CD8-positive, alpha-beta memory T cell (primary cell): Measurements from ENCODE around the gene PLPP2. TPM values are rescaled to one million over a fixed set of nuclear protein-coding genes. Genes with fewer than 3 reads are reported as not detected.
A peak's percentile ranks its signal among the peaks of the same experiment; 100 is the strongest.

Source experiments
- CTCF ChIA-PET: fragments of 350-600 bp; sonication (Branson Sonifier 250); formaldehyde crosslinking; loops from one replicate; lab custom pipeline; 2021; ENCODE audit warnings: antibody characterized with exemption; lab: Charles Lee
- POLR2A ChIA-PET: fragments of 350-600 bp; sonication (Branson Sonifier 250); formaldehyde crosslinking; loops from one replicate; lab custom pipeline; 2021; ENCODE audit warnings: antibody characterized with exemption; lab: Charles Lee
- DNase-seq, 5 donors: peaks; one replicate each; pipeline versions ENCODE4 v3.0.0 to v3.0.0-alpha.2; 2020 to 2022; ENCODE audit warnings: mixed read lengths in 1 of 5
- H3K27ac ChIP-seq: one replicate; pipeline ENCODE4 v1.7.0; 2013; ENCODE audit warnings: low read depth, mild to moderate bottlenecking, low read length, moderate library complexity
- H3K27me3 ChIP-seq: 2 replicates; pipeline ENCODE4 v1.7.0; 2013; ENCODE audit warnings: low read length, mild to moderate bottlenecking; ENCODE audit not compliant: insufficient read depth, poor library complexity, severe bottlenecking
- H3K36me3 ChIP-seq: 2 replicates; pipeline ENCODE4 v1.7.0; 2013; ENCODE audit warnings: mild to moderate bottlenecking, low read length, moderate library complexity; ENCODE audit not compliant: insufficient read depth
- H3K4me1 ChIP-seq: 2 replicates; pipeline ENCODE4 v1.7.0; 2013; ENCODE audit warnings: mild to moderate bottlenecking, low read length, moderate library complexity; ENCODE audit not compliant: insufficient read depth
- H3K4me3 ChIP-seq: 2 replicates; pipeline ENCODE4 v1.7.0; 2013; ENCODE audit warnings: mild to moderate bottlenecking, low read length
- H3K9me3 ChIP-seq: 2 replicates; pipeline ENCODE4 v1.7.0; 2013; ENCODE audit warnings: mild to moderate bottlenecking, low read length
- H3K27ac Mint-ChIP-seq, 8 donors: one replicate each; pipeline ENCODE4 v1.8.0; 2020 to 2021; ENCODE audit warnings: mixed read lengths in 8 of 8, mild to moderate bottlenecking in 6 of 8, inconsistent platforms in 3 of 8, moderate library complexity in 3 of 8
- H3K27me3 Mint-ChIP-seq, 2 donors: one replicate each; pipeline ENCODE4 v1.8.0; 2020 to 2021; ENCODE audit warnings: mixed read lengths in 2 of 2, mild to moderate bottlenecking in 1 of 2, moderate library complexity in 1 of 2
- H3K36me3 Mint-ChIP-seq, 3 donors: one replicate each; pipeline ENCODE4 v1.8.0; 2020 to 2021; ENCODE audit warnings: mixed read lengths in 3 of 3, inconsistent platforms in 1 of 3, mild to moderate bottlenecking in 1 of 3
- H3K4me1 Mint-ChIP-seq, 3 donors: one replicate each; pipeline ENCODE4 v1.8.0; 2020 to 2021; ENCODE audit warnings: mixed read lengths in 3 of 3, inconsistent platforms in 1 of 3, mild to moderate bottlenecking in 1 of 3
- H3K4me3 Mint-ChIP-seq, 7 donors: one replicate each; pipeline ENCODE4 v1.8.0; 2020 to 2021; ENCODE audit warnings: mixed read lengths in 7 of 7, mild to moderate bottlenecking in 6 of 7, moderate library complexity in 4 of 7, inconsistent platforms in 2 of 7
- H3K9me3 Mint-ChIP-seq, 5 donors: one replicate each; pipeline ENCODE4 v1.8.0; 2020 to 2022; ENCODE audit warnings: mixed read lengths in 5 of 5, mild to moderate bottlenecking in 3 of 5, moderate library complexity in 2 of 5, inconsistent platforms in 1 of 5
- polyA plus RNA-seq: library from polyadenylated mRNA; unstranded; fragments of 300-500 nt; fragmentation: Illumina TruSeq; gene quantifications from one replicate; pipeline ENCODE4 v1.2.3, GENCODE V29; 2021
- total RNA-seq, 2 experiments: library from RNA; stranded (reverse); gene quantifications; one replicate each; pipeline ENCODE4 v1.2.3, GENCODE V29; 2021

The PLPP2 gene
- total and polyA plus RNA-seq, 3 experiments from 2014 or later, result 2.3 TPM; not detected in 2

- H3K27ac ChIP-seq, result no peak overlapping the region
- CTCF ChIA-PET, result interaction anchor here (1.0 kb wide), 1 partner anchor 9 kb away, joined by 3 read pairs; no protein-coding TSS in a partner anchor
- H3K27me3 ChIP-seq, result no peaks in the 10 kb centered on the region
- H3K27me3 Mint-ChIP-seq, result no peaks in the 10 kb centered on the region
- H3K4me1 ChIP-seq, result no peaks in the 10 kb centered on the region
- H3K36me3 ChIP-seq, result peaks cover 6% of the 10 kb centered on the region
- peaks cover 16 to 29% (median 21%) of the 10 kb centered on the region in 3 donors for H3K4me1 Mint-ChIP-seq
- H3K9me3 ChIP-seq, result no peaks in the 10 kb centered on the region
- peaks cover 0 to 4% (median 0%) of the 10 kb centered on the region in 5 donors for H3K9me3 Mint-ChIP-seq
- H3K36me3 Mint-ChIP-seq, result peaks cover 6 to 45% (median 10%) of the 10 kb centered on the region in 3 donors
- H3K27ac Mint-ChIP-seq, result no peak overlapping the region
- H3K4me3 Mint-ChIP-seq, result no peak overlapping the region
- no peak for DNase-seq
- H3K4me3 ChIP-seq, result no peak overlapping the region
- POLR2A ChIA-PET, result no interaction called here
Observed at GRCh38 chr19:334296-335071, 43.3 kb upstream of the PLPP2 start.

- Histone ChIP-seq H3K9me3 (no peaks in the 10 kb centered on the region), H3K4me1 (no peaks in the 10 kb centered on the region), H3K27ac (no peak overlapping the region), H3K36me3 (peaks cover 29% of the 10 kb centered on the region), H3K4me3 (no peak overlapping the region), H3K27me3 (no peaks in the 10 kb centered on the region)
- peaks cover 22 to 67% (median 31%) of the 10 kb centered on the region in 3 donors for H3K36me3 Mint-ChIP-seq
- ChIA-PET CTCF (no interaction called here), POLR2A (no interaction called here)
- peaks cover 0 to 4% (median 0%) of the 10 kb centered on the region in 3 donors for H3K4me1 Mint-ChIP-seq
- no peak for DNase-seq
- H3K27me3 Mint-ChIP-seq, result no peaks in the 10 kb centered on the region
- H3K4me3 Mint-ChIP-seq, result peak overlapping the region in 1 of 7 donors; percentile 48
- H3K27ac Mint-ChIP-seq, result no peak overlapping the region
- peaks cover 3 to 13% (median 7%) of the 10 kb centered on the region in 5 donors for H3K9me3 Mint-ChIP-seq
Observed at GRCh38 chr19:330503-330902, 39.3 kb upstream of the PLPP2 start.

GRCh38 chr19:329876-330275 lies 38.7 kb upstream of the PLPP2 start:
- Histone ChIP-seq H3K9me3 (no peaks in the 10 kb centered on the region), H3K36me3 (peaks cover 29% of the 10 kb centered on the region), H3K4me3 (no peak overlapping the region), H3K4me1 (no peaks in the 10 kb centered on the region), H3K27me3 (no peaks in the 10 kb centered on the region), H3K27ac (no peak overlapping the region)
- Mint-ChIP-seq H3K9me3 (peaks cover 3 to 13% (median 7%) of the 10 kb centered on the region in 5 donors), H3K4me1 (peaks cover 0 to 3% (median 0%) of the 10 kb centered on the region in 3 donors), H3K36me3 (peaks cover 22 to 65% (median 31%) of the 10 kb centered on the region in 3 donors), H3K27ac (no peak overlapping the region), H3K4me3 (no peak overlapping the region), H3K27me3 (no peaks in the 10 kb centered on the region)
- ChIA-PET CTCF (no interaction called here), POLR2A (no interaction called here)
- DNase-seq, result no peak

- peaks cover 22 to 57% (median 31%) of the 10 kb centered on the region in 3 donors for H3K36me3 Mint-ChIP-seq
- CTCF ChIA-PET, result no interaction called here
Observed at GRCh38 chr19:328025-328505, 36.9 kb upstream of the PLPP2 start.

GRCh38 chr19:327291-328024 lies 36.3 kb upstream of the PLPP2 start:
- Mint-ChIP-seq H3K27me3 (no peaks in the 10 kb centered on the region), H3K27ac (no peak overlapping the region), H3K4me3 (no peak overlapping the region), H3K36me3 (peaks cover 22 to 57% (median 31%) of the 10 kb centered on the region in 3 donors), H3K4me1 (no peaks in the 10 kb centered on the region), H3K9me3 (peaks cover 3 to 13% (median 7%) of the 10 kb centered on the region in 5 donors)
- no peaks in the 10 kb centered on the region for H3K9me3 ChIP-seq
- ChIA-PET CTCF (no interaction called here), POLR2A (no interaction called here)
- H3K27ac ChIP-seq, result no peak overlapping the region
- no peaks in the 10 kb centered on the region for H3K4me1 ChIP-seq
- H3K27me3 ChIP-seq, result no peaks in the 10 kb centered on the region
- no peak overlapping the region for H3K4me3 ChIP-seq
- DNase-seq, result no peak
- H3K36me3 ChIP-seq, result peaks cover 38% of the 10 kb centered on the region

More at GRCh38 chr19:328025-328505, 36.9 kb upstream of the PLPP2 start:
- Histone ChIP-seq H3K9me3 (no peaks in the 10 kb centered on the region), H3K27me3 (no peaks in the 10 kb centered on the region), H3K36me3 (peaks cover 34% of the 10 kb centered on the region), H3K27ac (no peak overlapping the region), H3K4me1 (no peaks in the 10 kb centered on the region), H3K4me3 (no peak overlapping the region)
- peaks cover 3 to 13% (median 7%) of the 10 kb centered on the region in 5 donors for H3K9me3 Mint-ChIP-seq
- no peak overlapping the region for H3K4me3 Mint-ChIP-seq
- no peak overlapping the region for H3K27ac Mint-ChIP-seq
- no peaks in the 10 kb centered on the region for H3K4me1 Mint-ChIP-seq
- H3K27me3 Mint-ChIP-seq, result no peaks in the 10 kb centered on the region
- POLR2A ChIA-PET, result no interaction called here
- no peak for DNase-seq

- ChIA-PET POLR2A (no interaction called here), CTCF (no interaction called here)
- peaks cover 3 to 13% (median 7%) of the 10 kb centered on the region in 5 donors for H3K9me3 Mint-ChIP-seq
- no peak overlapping the region for H3K27ac Mint-ChIP-seq
- no peaks in the 10 kb centered on the region for H3K4me1 Mint-ChIP-seq
- peaks cover 38% of the 10 kb centered on the region for H3K36me3 ChIP-seq
- H3K4me3 Mint-ChIP-seq, result no peak overlapping the region
- DNase-seq, result no peak
- no peaks in the 10 kb centered on the region for H3K27me3 ChIP-seq
- H3K4me3 ChIP-seq, result no peak overlapping the region
- H3K27me3 Mint-ChIP-seq, result no peaks in the 10 kb centered on the region
- H3K36me3 Mint-ChIP-seq, result peaks cover 22 to 57% (median 31%) of the 10 kb centered on the region in 3 donors
- no peaks in the 10 kb centered on the region for H3K4me1 ChIP-seq
- H3K9me3 ChIP-seq, result no peaks in the 10 kb centered on the region
- H3K27ac ChIP-seq, result no peak overlapping the region
Observed at GRCh38 chr19:326871-327270, 35.7 kb upstream of the PLPP2 start.

- Mint-ChIP-seq H3K27ac (peak overlapping the region in 1 of 8 donors; percentile 51), H3K36me3 (peaks cover 23 to 59% (median 30%) of the 10 kb centered on the region in 3 donors), H3K27me3 (no peaks in the 10 kb centered on the region), H3K9me3 (peaks cover 3 to 13% (median 7%) of the 10 kb centered on the region in 5 donors), H3K4me3 (no peak overlapping the region), H3K4me1 (peaks cover 0 to 1% (median 0%) of the 10 kb centered on the region in 3 donors)
- POLR2A ChIA-PET, result no interaction called here
- no peaks in the 10 kb centered on the region for H3K4me1 ChIP-seq
- DNase-seq, result no peak
- H3K9me3 ChIP-seq, result no peaks in the 10 kb centered on the region
- no peaks in the 10 kb centered on the region for H3K27me3 ChIP-seq
- CTCF ChIA-PET, result no interaction called here
- H3K4me3 ChIP-seq, result no peak overlapping the region
- no peak overlapping the region for H3K27ac ChIP-seq
- peaks cover 37% of the 10 kb centered on the region for H3K36me3 ChIP-seq
Observed at GRCh38 chr19:325937-326565, 34.8 kb upstream of the PLPP2 start.
